ENCODE data around the gene BCO2.
"Not testable (repeated sequence)": the region's sequence is repeated elsewhere in the genome, so short reads cannot be mapped to it uniquely, and the experiment has no call there.

The BCO2 gene

GRCh38 chr11:112185883-112186282, 10.6 kb downstream of the BCO2 start:
- Histone ChIP-seq H3K4me3 (IDR thresholded peaks at IDR 0.05; ENCODE audit: insufficient read depth, low read depth, low read length) (no peak overlapping the region), H3K4me1 (ENCODE audit: low read depth, poor library complexity, severe bottlenecking) (no peaks in the 10 kb centered on the region), H3K79me2 (ENCODE audit: insufficient read depth, low read depth) (no peaks in the 10 kb centered on the region), H3K27me3 (ENCODE audit: insufficient read depth, low read depth) (no peaks in the 10 kb centered on the region), H3K36me3 (ENCODE audit: insufficient read depth) (no peaks in the 10 kb centered on the region), H3K9ac (no peak overlapping the region), H3K4me2 (no peak overlapping the region), H4K20me1 (ENCODE audit: insufficient read depth) (no peaks in the 10 kb centered on the region), H2AFZ (ENCODE audit: low read depth) (no peak overlapping the region), H3K27ac (no peak overlapping the region)
- TF ChIP-seq, protein P1, sequence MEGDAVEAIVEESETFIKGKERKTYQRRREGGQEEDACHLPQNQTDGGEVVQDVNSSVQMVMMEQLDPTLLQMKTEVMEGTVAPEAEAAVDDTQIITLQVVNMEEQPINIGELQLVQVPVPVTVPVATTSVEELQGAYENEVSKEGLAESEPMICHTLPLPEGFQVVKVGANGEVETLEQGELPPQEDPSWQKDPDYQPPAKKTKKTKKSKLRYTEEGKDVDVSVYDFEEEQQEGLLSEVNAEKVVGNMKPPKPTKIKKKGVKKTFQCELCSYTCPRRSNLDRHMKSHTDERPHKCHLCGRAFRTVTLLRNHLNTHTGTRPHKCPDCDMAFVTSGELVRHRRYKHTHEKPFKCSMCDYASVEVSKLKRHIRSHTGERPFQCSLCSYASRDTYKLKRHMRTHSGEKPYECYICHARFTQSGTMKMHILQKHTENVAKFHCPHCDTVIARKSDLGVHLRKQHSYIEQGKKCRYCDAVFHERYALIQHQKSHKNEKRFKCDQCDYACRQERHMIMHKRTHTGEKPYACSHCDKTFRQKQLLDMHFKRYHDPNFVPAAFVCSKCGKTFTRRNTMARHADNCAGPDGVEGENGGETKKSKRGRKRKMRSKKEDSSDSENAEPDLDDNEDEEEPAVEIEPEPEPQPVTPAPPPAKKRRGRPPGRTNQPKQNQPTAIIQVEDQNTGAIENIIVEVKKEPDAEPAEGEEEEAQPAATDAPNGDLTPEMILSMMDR (conservative IDR thresholded peaks at IDR 0.05; ENCODE audit: low read depth, low read length), result no peak

GRCh38 chr11:112186304-112186703, 11.0 kb downstream of the BCO2 start:
- H3K4me1 ChIP-seq (ENCODE audit: low read depth, poor library complexity, severe bottlenecking), result no peaks in the 10 kb centered on the region
- no peaks in the 10 kb centered on the region for H3K36me3 ChIP-seq (ENCODE audit: insufficient read depth)
- no peak overlapping the region for H3K4me2 ChIP-seq
- H4K20me1 ChIP-seq (ENCODE audit: insufficient read depth), result no peaks in the 10 kb centered on the region
- H3K79me2 ChIP-seq (ENCODE audit: insufficient read depth, low read depth), result no peaks in the 10 kb centered on the region
- no peaks in the 10 kb centered on the region for H3K27me3 ChIP-seq (ENCODE audit: insufficient read depth, low read depth)
- no peak overlapping the region for H2AFZ ChIP-seq (ENCODE audit: low read depth)
- H3K27ac ChIP-seq, result no peak overlapping the region
- H3K9ac ChIP-seq, result no peak overlapping the region
- TF ChIP-seq, protein P1 (conservative IDR thresholded peaks at IDR 0.05; ENCODE audit: low read depth, low read length), result no peak
- no peak overlapping the region for H3K4me3 ChIP-seq (IDR thresholded peaks at IDR 0.05; ENCODE audit: insufficient read depth, low read depth, low read length)

DNA sequence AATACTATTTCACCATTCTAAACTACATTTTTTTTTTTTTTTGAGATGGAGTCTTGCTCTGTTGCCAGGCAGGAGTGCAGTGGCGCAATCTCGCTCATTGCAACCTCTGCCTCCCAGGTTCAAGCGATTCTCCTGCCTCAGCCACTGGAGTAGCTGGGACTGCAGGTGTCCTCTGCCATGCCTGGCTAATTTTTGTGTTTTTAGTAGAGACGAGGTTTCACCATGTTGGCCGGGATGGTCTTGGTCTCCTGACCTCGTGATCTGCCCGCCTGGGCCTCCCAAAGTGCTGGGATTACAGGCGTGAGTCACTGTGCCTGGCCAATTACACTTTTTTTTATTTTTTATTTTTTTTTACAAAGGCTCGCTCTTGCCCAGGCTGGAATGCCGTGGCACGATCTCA, 19.8 kb downstream of the BCO2 start:
- H3K4me1 ChIP-seq (ENCODE audit: low read depth, poor library complexity, severe bottlenecking); H3K4me2 ChIP-seq; H3K27me3 ChIP-seq (ENCODE audit: insufficient read depth, low read depth); H3K4me3 ChIP-seq (IDR thresholded peaks at IDR 0.05; ENCODE audit: insufficient read depth, low read depth, low read length); H3K79me2 ChIP-seq (ENCODE audit: insufficient read depth, low read depth); H3K9ac ChIP-seq; H3K36me3 ChIP-seq (ENCODE audit: insufficient read depth); H2AFZ ChIP-seq (ENCODE audit: low read depth); H4K20me1 ChIP-seq (ENCODE audit: insufficient read depth); H3K27ac ChIP-seq: not testable (repeated sequence)

DNA sequence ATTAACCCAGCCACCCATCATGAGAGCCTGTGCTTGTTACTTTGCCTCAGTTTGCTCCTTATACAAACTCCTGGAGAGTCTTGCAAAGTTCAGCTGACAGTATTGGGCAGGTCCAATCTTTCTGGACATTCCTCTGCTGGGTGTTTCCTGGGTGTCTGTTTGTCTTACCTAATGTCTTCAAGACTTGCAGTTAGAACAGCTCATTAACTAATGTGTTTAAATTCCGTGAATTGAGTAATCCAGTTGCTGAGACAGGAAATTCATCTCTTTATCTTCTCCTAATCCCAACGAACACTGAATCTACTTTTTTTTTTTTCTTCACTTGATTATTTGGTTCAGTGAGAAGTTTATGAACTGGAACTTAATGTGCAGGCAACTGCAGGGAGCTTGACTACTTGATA, 20.6 kb downstream of the BCO2 start:
- no peak overlapping the region for H3K4me3 ChIP-seq (IDR thresholded peaks at IDR 0.05; ENCODE audit: insufficient read depth, low read depth, low read length)
- H2AFZ ChIP-seq (ENCODE audit: low read depth), result no peak overlapping the region
- TF ChIP-seq, protein P1 (conservative IDR thresholded peaks at IDR 0.05; ENCODE audit: low read depth, low read length), result no peak
- H3K79me2 ChIP-seq (ENCODE audit: insufficient read depth, low read depth), result no peaks in the 10 kb centered on the region
- no peak overlapping the region for H3K27ac ChIP-seq
- H3K4me2 ChIP-seq, result no peak overlapping the region
- H3K36me3 ChIP-seq (ENCODE audit: insufficient read depth), result no peaks in the 10 kb centered on the region
- no peaks in the 10 kb centered on the region for H3K27me3 ChIP-seq (ENCODE audit: insufficient read depth, low read depth)
- H4K20me1 ChIP-seq (ENCODE audit: insufficient read depth), result no peaks in the 10 kb centered on the region
- no peaks in the 10 kb centered on the region for H3K4me1 ChIP-seq (ENCODE audit: low read depth, poor library complexity, severe bottlenecking)
- H3K9ac ChIP-seq, result no peak overlapping the region

- TF ChIP-seq, protein P1 (conservative IDR thresholded peaks at IDR 0.05; ENCODE audit: low read depth, low read length), result no peak
- Histone ChIP-seq H3K27me3 (ENCODE audit: insufficient read depth, low read depth) (no peaks in the 10 kb centered on the region), H3K27ac (no peak overlapping the region), H3K9ac (no peak overlapping the region), H4K20me1 (ENCODE audit: insufficient read depth) (no peaks in the 10 kb centered on the region), H3K4me1 (ENCODE audit: low read depth, poor library complexity, severe bottlenecking) (no peaks in the 10 kb centered on the region), H2AFZ (ENCODE audit: low read depth) (no peak overlapping the region), H3K79me2 (ENCODE audit: insufficient read depth, low read depth) (no peaks in the 10 kb centered on the region), H3K4me2 (no peak overlapping the region), H3K36me3 (ENCODE audit: insufficient read depth) (no peaks in the 10 kb centered on the region), H3K4me3 (IDR thresholded peaks at IDR 0.05; ENCODE audit: insufficient read depth, low read depth, low read length) (no peak overlapping the region)
These were observed 21.3 kb downstream of the BCO2 start for GRCh38 chr11:112196519-112197087.

DNA sequence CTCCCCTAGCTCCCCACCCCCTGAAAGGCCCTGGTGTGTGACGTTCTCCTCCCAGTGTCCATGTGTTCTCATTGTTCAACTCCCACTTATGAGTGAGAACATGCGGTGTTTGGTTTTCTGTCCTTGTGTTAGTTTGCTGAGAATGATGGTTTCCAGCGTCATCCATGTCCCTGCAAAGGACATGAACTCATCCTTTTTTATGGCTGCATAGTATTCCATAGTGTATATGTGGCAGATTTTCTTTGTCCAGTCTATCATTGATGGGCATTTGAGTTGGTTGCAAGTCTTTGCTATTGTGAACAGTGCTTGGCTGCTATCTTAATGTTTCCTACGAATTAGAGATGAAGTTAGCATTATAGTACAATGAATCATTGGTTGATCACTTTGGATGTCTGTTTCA, 23.8 kb downstream of the BCO2 start:
- H3K27ac ChIP-seq; H3K4me2 ChIP-seq; H2AFZ ChIP-seq (ENCODE audit: low read depth); H3K36me3 ChIP-seq (ENCODE audit: insufficient read depth); H4K20me1 ChIP-seq (ENCODE audit: insufficient read depth); H3K4me1 ChIP-seq (ENCODE audit: low read depth, poor library complexity, severe bottlenecking); H3K9ac ChIP-seq; H3K27me3 ChIP-seq (ENCODE audit: insufficient read depth, low read depth); H3K79me2 ChIP-seq (ENCODE audit: insufficient read depth, low read depth); H3K4me3 ChIP-seq (IDR thresholded peaks at IDR 0.05; ENCODE audit: insufficient read depth, low read depth, low read length): not testable (repeated sequence)

Measured in KMS-11 (cell line).